GM10266 (cell line): ENCODE results near the gene SLC35F1.

Experiments used
- DNase-seq: peaks from one replicate; pipeline ENCODE4 v3.0.0; 2012; ENCODE audit errors: extremely low spot score
- CTCF ChIP-seq: IDR thresholded peaks from 2 replicates; pipeline ENCODE4 v1.5.1; 2012; ENCODE audit warnings: mild to moderate bottlenecking, low read depth; ENCODE audit not compliant: control insufficient read depth, insufficient read depth; ENCODE audit errors: missing control alignments

The SLC35F1 gene

GRCh38 chr6:118325220-118325860, 418.3 kb downstream of the SLC35F1 start:
- DNase-seq: no peak
- TF ChIP-seq CTCF: no peak

GRCh38 chr6:118326712-118327111, 419.6 kb downstream of the SLC35F1 start:
- DNase-seq: no peak
- TF ChIP-seq CTCF: no peak

GRCh38 chr6:118327237-118327636, 420.2 kb downstream of the SLC35F1 start:
- no peak for TF ChIP-seq CTCF
- no peak for DNase-seq

GRCh38 chr6:118333772-118334171, 426.7 kb downstream of the SLC35F1 start:
- TF ChIP-seq CTCF: no peak
- DNase-seq: no peak

GRCh38 chr6:118334634-118335033, 427.6 kb downstream of the SLC35F1 start:
- TF ChIP-seq CTCF: no peak
- DNase-seq: no peak

GRCh38 chr6:118335325-118335816, 428.3 kb downstream of the SLC35F1 start:
- TF ChIP-seq CTCF: no peak
- DNase-seq: no peak

- no peak for TF ChIP-seq CTCF
- DNase-seq: no peak
Measured at GRCh38 chr6:118344014-118344670, 437.1 kb downstream of the SLC35F1 start.
